Hepatocyte (in vitro differentiated cells): Measurements from ENCODE around the gene RGS6.

Experiments used
- EZH2 ChIP-seq: fragments of 200-600 bp; sonication (generic); IDR thresholded peaks from 2 replicates; pipeline ENCODE4 v1.6.1; 2016; ENCODE audit warnings: antibody characterized with exemption, mild to moderate bottlenecking, borderline replicate concordance
- EZH2phosphoT487 ChIP-seq: fragments of 200-600 bp; sonication (generic); IDR thresholded peaks from one replicate; pipeline ENCODE4 v1.6.1; 2018; ENCODE audit warnings: antibody characterized with exemption, mild to moderate bottlenecking, low read depth, moderate library complexity; ENCODE audit not compliant: unreplicated experiment, severe bottlenecking
- TF ChIP-seq, protein P1 (sequence below): fragments of 200-600 bp; sonication (generic); IDR thresholded peaks from 2 replicates; pipeline ENCODE4 v1.5.1; 2016; ENCODE audit warnings: antibody characterized with exemption, mild to moderate bottlenecking; ENCODE audit not compliant: poor library complexity

DNA sequence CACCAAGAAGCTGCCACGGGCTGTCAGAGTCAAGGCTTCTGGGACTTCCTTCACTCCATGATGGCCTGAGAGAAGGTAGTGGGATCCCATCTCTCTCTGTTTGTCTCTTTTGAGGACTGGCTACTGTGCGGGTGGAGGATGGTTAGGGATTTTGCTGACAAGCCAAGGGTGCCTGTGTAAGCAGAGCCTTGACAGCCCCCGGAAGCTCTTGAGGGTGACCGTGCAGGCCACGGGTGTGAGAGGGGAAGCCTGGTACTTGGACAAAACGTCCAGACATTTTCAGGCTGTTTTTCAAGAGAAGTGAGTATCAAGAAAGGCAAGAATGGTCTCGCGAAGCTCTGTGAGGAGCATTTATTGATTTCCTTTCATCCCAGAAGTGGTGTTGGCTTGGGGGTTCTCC, 609.3 kb downstream of the RGS6 start:
- TF ChIP-seq, protein P1, sequence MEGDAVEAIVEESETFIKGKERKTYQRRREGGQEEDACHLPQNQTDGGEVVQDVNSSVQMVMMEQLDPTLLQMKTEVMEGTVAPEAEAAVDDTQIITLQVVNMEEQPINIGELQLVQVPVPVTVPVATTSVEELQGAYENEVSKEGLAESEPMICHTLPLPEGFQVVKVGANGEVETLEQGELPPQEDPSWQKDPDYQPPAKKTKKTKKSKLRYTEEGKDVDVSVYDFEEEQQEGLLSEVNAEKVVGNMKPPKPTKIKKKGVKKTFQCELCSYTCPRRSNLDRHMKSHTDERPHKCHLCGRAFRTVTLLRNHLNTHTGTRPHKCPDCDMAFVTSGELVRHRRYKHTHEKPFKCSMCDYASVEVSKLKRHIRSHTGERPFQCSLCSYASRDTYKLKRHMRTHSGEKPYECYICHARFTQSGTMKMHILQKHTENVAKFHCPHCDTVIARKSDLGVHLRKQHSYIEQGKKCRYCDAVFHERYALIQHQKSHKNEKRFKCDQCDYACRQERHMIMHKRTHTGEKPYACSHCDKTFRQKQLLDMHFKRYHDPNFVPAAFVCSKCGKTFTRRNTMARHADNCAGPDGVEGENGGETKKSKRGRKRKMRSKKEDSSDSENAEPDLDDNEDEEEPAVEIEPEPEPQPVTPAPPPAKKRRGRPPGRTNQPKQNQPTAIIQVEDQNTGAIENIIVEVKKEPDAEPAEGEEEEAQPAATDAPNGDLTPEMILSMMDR: no peak
- TF ChIP-seq EZH2 (no peak), EZH2phosphoT487 (no peak)
